Motor neuron (in vitro differentiated cells): Measurements from ENCODE around the gene TXN. TPM values are rescaled to one million over a fixed set of nuclear protein-coding genes. Genes with fewer than 3 reads are reported as not detected.
A peak's percentile ranks its signal among the peaks of the same experiment; 100 is the strongest.

Experiments
- ATAC-seq, 8 experiments: fragments of 200-7000 bp; cut with Tn5 transposase; replicated peaks in 6 of 8; 2 replicates each; pipeline ENCODE4 v1.8.0; 2021; ENCODE audit warnings: mild to moderate bottlenecking in 8 of 8, moderate library complexity in 8 of 8
- H3K27ac ChIP-seq, 2 donors: fragments of 250-450 bp; sonication (Bioruptor Pico); 2 replicates each; pipeline ENCODE4 v1.9.0; 2021; ENCODE audit warnings: antibody characterized with exemption in 2 of 2, mild to moderate bottlenecking in 2 of 2, moderate library complexity in 1 of 2
- H3K4me1 ChIP-seq, 2 donors: fragments of 250-450 bp; sonication (Bioruptor Pico); replicated peaks in 1 of 2; 2 replicates each; pipeline ENCODE4 v1.6.1; 2021; ENCODE audit warnings: antibody characterized with exemption in 2 of 2, mild to moderate bottlenecking in 2 of 2, moderate library complexity in 1 of 2
- H3K4me3 ChIP-seq, 5 donors: fragments of 250-450 bp; sonication (Bioruptor Pico); 2 replicates each; pipeline ENCODE4 v1.9.0; 2021; ENCODE audit warnings: antibody characterized with exemption in 5 of 5, mild to moderate bottlenecking in 5 of 5, moderate library complexity in 4 of 5
- WGBS, 10 experiments: fragments of 450-650 bp; shearing (Covaris generic); methylation state at CpG; one replicate each; pipeline ENCODE4 v1.0.0; 2022; 5-methylcytosine and 5-hydroxymethylcytosine counted together
- in situ Hi-C, 9 experiments: fragments of 400-800 bp; cut with MboI; loops; one replicate each; pipeline ENCODE4 v1.15.0; 2021; ENCODE audit warnings: low sequenced_read_pairs in 9 of 9, low pct_unique_long_range_greater_than_20kb in 2 of 9; ENCODE audit not compliant: unreplicated experiment in 9 of 9
- total RNA-seq, 8 experiments: library from RNA; unstranded; fragments of 300-600 nt; gene quantifications; 2 replicates each; pipeline versions ENCODE4 v1.2.3 to v1.2.4, GENCODE V29; 2022

Gene TXN
- total RNA-seq, 8 experiments from 2014 or later, result 153 to 778 (median 216) TPM

GRCh38 chr9:110278080-110278707, 21.9 kb upstream of the TXN start:
- in situ Hi-C loops, result no loop called here
- Histone ChIP-seq H3K4me3 (no peak overlapping the region), H3K27ac (no peak overlapping the region), H3K4me1 (peaks cover 0 to 5% of the 10 kb centered on the region in 2 donors)
- 40 to 80% (median 69%) methylated on average over 1 to 2 of the region's 3 CpGs; no CpG with 5 or more reads in 6 of the 10 experiments for WGBS, 10 experiments
- ATAC-seq, result no peak

GRCh38 chr9:110276781-110277180, 20.5 kb upstream of the TXN start:
- in situ Hi-C loops, result no loop called here
- peak in 3 of 8 experiments; percentile 37 to 93 (median 88) for ATAC-seq
- no peak overlapping the region for H3K4me3 ChIP-seq
- peaks cover 0 to 5% of the 10 kb centered on the region in 2 donors for H3K4me1 ChIP-seq
- 0 to 67% (median 57%) methylated on average over 1 to 2 of the region's 3 CpGs; no CpG with 5 or more reads in 7 of the 10 experiments for WGBS, 10 experiments
- H3K27ac ChIP-seq, result no peak overlapping the region

GRCh38 chr9:110270211-110270995, 14.1 kb upstream of the TXN start:
- Histone ChIP-seq H3K27ac (no peak overlapping the region), H3K4me3 (no peak overlapping the region), H3K4me1 (no peaks in the 10 kb centered on the region)
- no peak for ATAC-seq
- in situ Hi-C loops, result no loop called here
- 65 to 100% (median 98%) methylated on average over 1 to 3 of the region's 3 CpGs for WGBS, 10 experiments

GRCh38 chr9:110266795-110267194, 10.5 kb upstream of the TXN start:
- in situ Hi-C loops, result no loop called here
- 50 to 100% (median 60%) methylated on average over 1 of the region's 1 CpG; no CpG with 5 or more reads in 7 of the 10 experiments for WGBS, 10 experiments
- H3K27ac ChIP-seq, result no peak overlapping the region
- ATAC-seq, result no peak
- H3K4me3 ChIP-seq, result no peak overlapping the region
- H3K4me1 ChIP-seq, result no peaks in the 10 kb centered on the region

- no peak for ATAC-seq
- WGBS, 10 experiments, result 8 to 100% (median 69%) methylated on average over 1 to 5 of the region's 5 CpGs
Measured at GRCh38 chr9:110261632-110262031, 5.3 kb upstream of the TXN start.

GRCh38 chr9:110260911-110261310, 4.6 kb upstream of the TXN start:
- in situ Hi-C loops, result no loop called here
- H3K4me3 ChIP-seq, result no peak overlapping the region
- no peak for ATAC-seq
- H3K4me1 ChIP-seq, result no peaks in the 10 kb centered on the region
- WGBS, 10 experiments, result 0 to 100% (median 40%) methylated on average over 1 to 4 of the region's 4 CpGs; no CpG with 5 or more reads in 1 of the 10 experiments
- H3K27ac ChIP-seq, result no peak overlapping the region

More at GRCh38 chr9:110261632-110262031, 5.3 kb upstream of the TXN start:
- no peak overlapping the region for H3K4me3 ChIP-seq
- no peaks in the 10 kb centered on the region for H3K4me1 ChIP-seq
- in situ Hi-C loops, result no loop called here
- no peak overlapping the region for H3K27ac ChIP-seq

- ATAC-seq, result no peak
- Histone ChIP-seq H3K4me1 (peaks cover under 1 to 4% of the 10 kb centered on the region in 2 donors), H3K4me3 (no peak overlapping the region), H3K27ac (no peak overlapping the region)
- 63 to 100% (median 89%) methylated on average over 1 to 2 of the region's 2 CpGs for WGBS, 10 experiments
- in situ Hi-C loops, result no loop called here
Measured at GRCh38 chr9:110259566-110259965, 3.3 kb upstream of the TXN start.

GRCh38 chr9:110258690-110259091, 2.4 kb upstream of the TXN start:
- no peak overlapping the region for H3K27ac ChIP-seq
- peaks cover 6 to 12% of the 10 kb centered on the region in 2 donors for H3K4me1 ChIP-seq
- WGBS, 10 experiments, result 83 to 100% (median 97%) methylated on average over 1 to 3 of the region's 3 CpGs
- ATAC-seq, result no peak
- in situ Hi-C loops, result no loop called here
- H3K4me3 ChIP-seq, result no peak overlapping the region

GRCh38 chr9:110257956-110258355, 1.6 kb upstream of the TXN start:
- Histone ChIP-seq H3K4me3 (peak overlapping the region in 1 of 5 donors; percentile 74), H3K4me1 (peaks cover 6 to 14% of the 10 kb centered on the region in 2 donors), H3K27ac (no peak overlapping the region)
- 80 to 100% (median 88%) methylated on average over 1 of the region's 1 CpG; no CpG with 5 or more reads in 7 of the 10 experiments for WGBS, 10 experiments
- peak in 1 of 8 experiments; percentile 3 for ATAC-seq
- in situ Hi-C loops, result no loop called here

GRCh38 chr9:110257097-110257841, 962 bp upstream of the TXN start:
- 0 to 25% (median 13%) methylated on average over 1 to 7 of the region's 14 CpGs for WGBS, 10 experiments
- peaks cover 6 to 14% of the 10 kb centered on the region in 2 donors for H3K4me1 ChIP-seq
- peak overlapping the region in 1 of 2 donors; percentile 55 for H3K27ac ChIP-seq
- H3K4me3 ChIP-seq, result peak overlapping the region; percentile 74 to 83 (median 78)
- in situ Hi-C loops, result no loop called here
- peak in 3 of 8 experiments; percentile 0 to 3 (median 0) for ATAC-seq

GRCh38 chr9:110255463-110256379, 586 bp downstream of the TXN start:
- peak; percentile 4 to 51 (median 40) for ATAC-seq
- in situ Hi-C loops, result no loop called here
- H3K27ac ChIP-seq, result peak overlapping the region; percentile 72 to 74

GRCh38 chr9:110255034-110255462, 1.3 kb downstream of the TXN start:
- Histone ChIP-seq H3K4me1 (peaks cover 6 to 14% of the 10 kb centered on the region in 2 donors), H3K27ac (peak overlapping the region in 1 of 2 donors; percentile 72), H3K4me3 (peak overlapping the region; percentile 74 to 83 (median 78))
- in situ Hi-C loops, result no loop called here
- no peak for ATAC-seq
- 0 to 7% (median 3%) methylated on average over 2 to 14 of the region's 17 CpGs; no CpG with 5 or more reads in 4 of the 10 experiments for WGBS, 10 experiments

More at GRCh38 chr9:110255463-110256379, 586 bp downstream of the TXN start:
- H3K4me3 ChIP-seq, result peak overlapping the region; percentile 74 to 83 (median 78)
- peaks cover 6 to 14% of the 10 kb centered on the region in 2 donors for H3K4me1 ChIP-seq
- WGBS, 10 experiments, result 0% methylated on average over 1 to 8 of the region's 81 CpGs; no CpG with 5 or more reads in 6 of the 10 experiments
